ENCODE measurements around the gene MALRD1. TPM values are rescaled to one million over a fixed set of nuclear protein-coding genes. Genes with fewer than 3 reads are reported as not detected.

MALRD1 gene
- total and polyA plus RNA-seq, 7 donors, result 0.34 to 4.7 (median 2.1) TPM; not detected in 2

DNA sequence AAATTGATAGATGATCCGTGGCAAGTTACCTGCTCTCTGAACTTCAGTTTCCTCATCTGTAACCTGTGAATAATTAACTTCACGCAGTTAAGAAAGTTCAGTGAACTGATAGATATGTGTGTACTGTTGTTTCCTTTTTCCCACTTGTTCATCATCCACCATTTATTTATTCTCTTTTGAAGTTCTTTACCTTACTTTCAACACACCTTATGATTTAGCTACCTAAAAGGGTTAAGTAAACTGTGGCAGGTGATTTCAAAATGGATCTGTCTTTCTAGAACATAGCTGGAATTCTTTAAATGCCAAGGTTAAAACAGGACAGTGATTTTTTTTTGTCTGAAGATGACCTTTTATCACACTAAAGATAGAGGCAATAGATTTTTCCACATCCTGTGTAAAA, 27.4 kb upstream of the MALRD1 start:
- 51 to 75% methylated on average over 2 of the region's 2 CpGs for WGBS, 2 donors
- no peaks in the 10 kb centered on the region for H3K27me3 ChIP-seq
- intact Hi-C loops (cut with DNase I), result no loop called here
- no peak overlapping the region for H3K4me3 ChIP-seq
- DNase-seq, result no peak
- H3K36me3 ChIP-seq, result no peaks in the 10 kb centered on the region
- no peak overlapping the region for H3K27ac ChIP-seq
- no peaks in the 10 kb centered on the region for H3K9me3 ChIP-seq
- no peaks in the 10 kb centered on the region for H3K4me1 ChIP-seq
- TF ChIP-seq POLR2A (IDR thresholded peaks at IDR 0.05), result no peak
- TF ChIP-seq, protein P1, sequence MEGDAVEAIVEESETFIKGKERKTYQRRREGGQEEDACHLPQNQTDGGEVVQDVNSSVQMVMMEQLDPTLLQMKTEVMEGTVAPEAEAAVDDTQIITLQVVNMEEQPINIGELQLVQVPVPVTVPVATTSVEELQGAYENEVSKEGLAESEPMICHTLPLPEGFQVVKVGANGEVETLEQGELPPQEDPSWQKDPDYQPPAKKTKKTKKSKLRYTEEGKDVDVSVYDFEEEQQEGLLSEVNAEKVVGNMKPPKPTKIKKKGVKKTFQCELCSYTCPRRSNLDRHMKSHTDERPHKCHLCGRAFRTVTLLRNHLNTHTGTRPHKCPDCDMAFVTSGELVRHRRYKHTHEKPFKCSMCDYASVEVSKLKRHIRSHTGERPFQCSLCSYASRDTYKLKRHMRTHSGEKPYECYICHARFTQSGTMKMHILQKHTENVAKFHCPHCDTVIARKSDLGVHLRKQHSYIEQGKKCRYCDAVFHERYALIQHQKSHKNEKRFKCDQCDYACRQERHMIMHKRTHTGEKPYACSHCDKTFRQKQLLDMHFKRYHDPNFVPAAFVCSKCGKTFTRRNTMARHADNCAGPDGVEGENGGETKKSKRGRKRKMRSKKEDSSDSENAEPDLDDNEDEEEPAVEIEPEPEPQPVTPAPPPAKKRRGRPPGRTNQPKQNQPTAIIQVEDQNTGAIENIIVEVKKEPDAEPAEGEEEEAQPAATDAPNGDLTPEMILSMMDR (IDR thresholded peaks at IDR 0.05), result no peak
- no peak for TF ChIP-seq EP300 (IDR thresholded peaks at IDR 0.05)
- no peak for TF ChIP-seq POLR2AphosphoS5 (IDR thresholded peaks at IDR 0.05)

DNA sequence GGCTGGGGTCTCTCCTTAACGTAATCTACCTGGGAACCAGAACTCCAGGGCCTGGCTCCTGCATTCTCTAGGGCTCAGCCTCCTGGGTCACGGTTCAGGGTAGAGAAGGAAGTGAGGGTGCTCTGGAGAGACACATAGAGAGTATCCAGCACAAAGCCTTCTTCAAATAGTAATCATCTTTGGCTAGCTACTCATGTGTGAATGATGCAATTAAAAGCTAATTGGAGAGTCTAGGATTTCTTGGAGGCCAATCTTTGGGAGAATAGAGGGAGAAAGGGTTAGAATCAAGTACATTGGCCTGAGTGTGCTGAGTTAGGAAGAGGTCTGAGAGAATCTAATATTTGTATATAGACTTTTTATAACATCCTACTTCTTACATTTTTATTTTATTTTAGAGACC, 24.0 kb upstream of the MALRD1 start:
- Histone ChIP-seq H3K36me3 (no peaks in the 10 kb centered on the region), H3K4me1 (no peaks in the 10 kb centered on the region), H3K27ac (no peak overlapping the region), H3K4me3 (no peak overlapping the region), H3K9me3 (no peaks in the 10 kb centered on the region), H3K27me3 (no peaks in the 10 kb centered on the region)
- DNase-seq, result no peak
- intact Hi-C loops (cut with DNase I), result no loop called here
- TF ChIP-seq POLR2AphosphoS5 (IDR thresholded peaks at IDR 0.05) (no peak), EP300 (IDR thresholded peaks at IDR 0.05) (no peak), POLR2A (IDR thresholded peaks at IDR 0.05) (no peak)
- TF ChIP-seq, protein P1 (IDR thresholded peaks at IDR 0.05), result no peak
- WGBS, 2 donors, result 83 to 88% methylated on average over 2 of the region's 2 CpGs

DNA sequence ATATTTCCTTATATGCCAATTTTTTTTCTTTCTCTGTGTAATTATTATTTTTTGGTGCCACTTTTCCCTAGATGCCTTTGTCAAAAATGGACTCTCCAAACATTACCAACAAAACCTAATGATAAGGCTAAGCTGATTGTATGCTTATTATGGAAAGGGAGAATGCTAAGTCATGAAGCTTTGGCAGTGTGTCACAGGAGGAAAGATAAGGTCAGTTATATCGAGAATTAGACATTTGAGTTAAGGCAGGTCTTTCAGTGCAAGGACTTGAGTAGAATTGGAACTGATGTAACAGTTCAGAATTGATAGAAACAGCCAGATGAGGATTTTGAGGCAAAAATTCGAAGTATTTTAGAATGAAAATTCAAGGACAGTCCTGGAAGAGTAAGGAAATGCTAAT, 16.8 kb upstream of the MALRD1 start:
- Histone ChIP-seq H3K36me3 (no peaks in the 10 kb centered on the region), H3K4me3 (no peak overlapping the region), H3K27me3 (no peaks in the 10 kb centered on the region), H3K4me1 (no peaks in the 10 kb centered on the region), H3K27ac (no peak overlapping the region), H3K9me3 (peaks cover 0 to 2% (median 0%) of the 10 kb centered on the region in 4 donors)
- no peak for DNase-seq
- TF ChIP-seq EP300 (IDR thresholded peaks at IDR 0.05), result no peak
- TF ChIP-seq POLR2AphosphoS5 (IDR thresholded peaks at IDR 0.05), result no peak
- TF ChIP-seq, protein P1 (IDR thresholded peaks at IDR 0.05), result no peak
- no peak for TF ChIP-seq POLR2A (IDR thresholded peaks at IDR 0.05)
- WGBS, 2 donors, result 83 to 87% methylated on average over 2 of the region's 2 CpGs
- intact Hi-C loops (cut with DNase I), result no loop called here

DNA sequence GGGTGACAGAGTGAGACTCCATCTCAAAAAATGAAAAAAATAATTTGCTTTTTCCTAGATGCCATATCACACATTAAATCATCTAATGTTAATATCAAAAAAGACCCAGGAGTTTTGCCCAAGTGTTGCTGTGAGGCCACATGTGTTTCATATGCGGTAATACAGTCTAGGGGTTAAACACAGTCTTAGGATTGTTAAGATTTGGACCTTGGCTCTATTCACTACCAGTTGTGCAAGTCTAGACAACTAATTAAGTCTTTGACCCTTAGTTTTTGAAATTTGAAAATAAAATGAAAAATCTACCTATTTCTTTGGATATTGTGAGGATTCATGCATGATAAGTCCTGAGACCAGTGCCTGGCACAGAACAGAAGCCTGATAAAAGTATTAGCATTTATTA, 14.9 kb upstream of the MALRD1 start:
- Histone ChIP-seq H3K36me3 (no peaks in the 10 kb centered on the region), H3K27ac (no peak overlapping the region), H3K4me3 (no peak overlapping the region), H3K4me1 (no peaks in the 10 kb centered on the region), H3K9me3 (peaks cover 0 to 2% (median 0%) of the 10 kb centered on the region in 4 donors), H3K27me3 (no peaks in the 10 kb centered on the region)
- DNase-seq, result no peak
- TF ChIP-seq, protein P1 (IDR thresholded peaks at IDR 0.05), result no peak
- no peak for TF ChIP-seq POLR2AphosphoS5 (IDR thresholded peaks at IDR 0.05)
- TF ChIP-seq POLR2A (IDR thresholded peaks at IDR 0.05), result no peak
- TF ChIP-seq EP300 (IDR thresholded peaks at IDR 0.05), result no peak
- WGBS, 2 donors, result 92 to 94% methylated on average over 1 of the region's 1 CpG
- intact Hi-C loops (cut with DNase I), result no loop called here

DNA sequence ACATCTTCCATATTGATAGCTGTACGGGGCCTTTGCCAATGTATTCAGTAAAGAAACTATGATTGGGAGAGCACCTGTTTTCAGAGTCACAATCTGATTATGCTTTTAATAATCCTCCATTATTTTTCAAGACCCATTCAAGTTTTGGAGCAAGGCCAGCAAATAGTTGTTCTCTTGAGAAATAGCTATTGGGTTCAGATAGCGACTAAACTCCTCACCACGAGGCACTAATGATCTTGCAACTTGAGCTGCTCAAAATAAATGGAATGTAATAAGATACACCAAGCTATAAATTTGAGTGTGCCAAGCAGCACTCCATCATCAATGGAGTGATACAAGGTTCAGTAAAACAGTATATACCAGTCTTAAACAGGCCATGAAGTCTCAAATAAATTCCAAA, 7.4 kb upstream of the MALRD1 start:
- intact Hi-C loops (cut with DNase I), result no loop called here
- Histone ChIP-seq H3K27ac (no peak overlapping the region), H3K27me3 (no peaks in the 10 kb centered on the region), H3K4me1 (no peaks in the 10 kb centered on the region), H3K9me3 (no peaks in the 10 kb centered on the region), H3K36me3 (no peaks in the 10 kb centered on the region), H3K4me3 (no peak overlapping the region)
- DNase-seq, result no peak
- TF ChIP-seq, protein P1 (IDR thresholded peaks at IDR 0.05), result no peak
- no peak for TF ChIP-seq POLR2AphosphoS5 (IDR thresholded peaks at IDR 0.05)
- no peak for TF ChIP-seq EP300 (IDR thresholded peaks at IDR 0.05)
- no peak for TF ChIP-seq POLR2A (IDR thresholded peaks at IDR 0.05)
- WGBS, 2 donors, result 81 to 84% methylated on average over 3 of the region's 3 CpGs

All from sigmoid colon (tissue), 7 donors.